ENCODE data around the gene EGR4.
"Not testable (repeated sequence)": the region's sequence is repeated elsewhere in the genome, so short reads cannot be mapped to it uniquely, and the experiment has no call there.

EGR4 gene

GRCh38 chr2:73262691-73263429 lies 30.5 kb downstream of the EGR4 start:
- DNase-seq = not testable (repeated sequence)

GRCh38 chr2:73262108-73262651 lies 31.2 kb downstream of the EGR4 start:
- no peak for DNase-seq

DNA sequence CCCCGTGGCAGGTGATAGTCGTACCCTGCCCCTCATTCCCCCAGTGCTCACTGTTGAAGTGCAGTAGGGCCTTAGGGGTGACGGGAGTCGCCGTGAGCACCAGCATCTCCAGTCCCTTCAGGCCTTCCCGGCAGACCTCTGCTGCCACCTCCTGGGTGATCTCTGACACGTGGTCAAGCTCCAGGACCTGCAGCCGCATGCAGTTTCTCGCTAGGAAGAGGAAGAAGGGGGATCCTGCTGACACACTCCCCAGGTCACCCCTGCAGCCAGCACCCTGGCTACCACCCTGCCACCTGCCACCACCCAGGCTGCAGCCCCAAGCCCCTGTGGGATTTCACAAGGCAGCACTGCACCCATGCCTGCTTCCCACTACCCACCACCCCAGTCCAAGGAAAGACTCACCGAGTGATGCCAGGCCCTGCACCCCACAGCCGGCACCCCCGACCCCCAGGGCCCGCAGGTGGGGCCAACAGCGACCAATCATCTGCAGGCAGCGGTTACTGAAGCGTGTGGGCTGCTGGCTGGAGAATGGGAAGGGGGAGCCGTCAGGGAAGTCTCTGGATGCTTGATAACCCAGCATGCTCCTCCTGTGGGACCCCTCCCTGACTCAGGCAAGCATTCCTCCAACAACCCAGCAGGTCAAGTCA lies 32.9 kb downstream of the EGR4 start:
- peak in 1 of 2 donors; percentile 15 for DNase-seq

- DNase-seq = no peak
Observed at GRCh38 chr2:73259704-73260337, 33.5 kb downstream of the EGR4 start.

- DNase-seq = no peak
Observed at GRCh38 chr2:73259276-73259675, 34.1 kb downstream of the EGR4 start.

DNA sequence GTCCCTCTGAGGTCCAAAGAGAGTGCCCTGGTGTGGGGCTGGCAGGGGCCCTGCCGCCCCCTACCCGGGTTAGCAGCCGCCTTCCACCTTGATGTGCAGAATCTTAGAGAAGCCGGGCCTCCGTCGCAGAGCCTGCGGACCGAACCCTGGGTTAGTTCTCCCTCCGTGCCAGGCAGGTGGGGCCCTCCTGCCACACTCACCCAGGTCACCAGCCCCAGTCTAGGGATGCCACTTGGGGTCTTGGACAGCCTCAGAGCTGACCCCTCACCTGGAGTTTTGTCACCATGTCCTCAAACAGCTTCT lies 34.5 kb downstream of the EGR4 start:
- no peak for DNase-seq

GRCh38 chr2:73258186-73258912 lies 35.0 kb downstream of the EGR4 start:
- no peak for DNase-seq

- DNase-seq = peak in 1 of 2 donors; percentile 16
Observed at GRCh38 chr2:73257425-73258125, 35.8 kb downstream of the EGR4 start.

DNA sequence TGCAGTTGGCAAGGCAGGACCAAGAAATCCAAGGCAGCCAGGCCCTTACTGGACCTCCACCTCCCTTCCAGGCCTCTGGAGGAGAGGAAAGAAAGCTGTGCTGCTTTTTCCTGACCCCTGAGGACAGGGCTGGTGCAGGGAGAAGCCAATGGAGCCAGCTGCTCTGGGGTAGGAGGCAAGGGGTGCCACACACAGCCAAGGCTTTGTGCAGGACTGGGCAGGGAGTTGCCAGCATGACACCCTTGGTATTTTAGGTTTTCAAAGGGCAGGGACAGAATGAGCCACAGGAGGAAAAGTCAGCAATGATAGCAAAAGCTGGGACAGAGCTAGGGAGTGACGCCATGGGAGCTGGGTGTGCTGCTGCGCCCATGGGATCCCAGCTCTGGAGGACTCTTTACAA lies 36.3 kb downstream of the EGR4 start:
- DNase-seq = no peak

DNA sequence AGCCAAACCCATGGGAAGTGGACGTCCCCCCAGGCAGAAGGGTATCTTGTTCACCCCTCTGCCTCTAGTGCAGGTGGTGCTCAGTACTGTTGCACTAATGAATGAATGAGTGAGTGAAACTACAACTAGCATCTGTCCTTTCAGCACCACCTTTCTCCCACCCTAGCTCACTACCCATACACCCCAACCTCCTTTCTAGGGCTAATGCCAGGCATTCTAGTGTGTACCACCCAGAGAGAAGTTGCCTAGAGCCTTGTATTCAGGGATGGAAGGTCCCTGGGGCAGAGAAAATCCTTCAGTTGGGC lies 36.8 kb downstream of the EGR4 start:
- no peak for DNase-seq

DNA sequence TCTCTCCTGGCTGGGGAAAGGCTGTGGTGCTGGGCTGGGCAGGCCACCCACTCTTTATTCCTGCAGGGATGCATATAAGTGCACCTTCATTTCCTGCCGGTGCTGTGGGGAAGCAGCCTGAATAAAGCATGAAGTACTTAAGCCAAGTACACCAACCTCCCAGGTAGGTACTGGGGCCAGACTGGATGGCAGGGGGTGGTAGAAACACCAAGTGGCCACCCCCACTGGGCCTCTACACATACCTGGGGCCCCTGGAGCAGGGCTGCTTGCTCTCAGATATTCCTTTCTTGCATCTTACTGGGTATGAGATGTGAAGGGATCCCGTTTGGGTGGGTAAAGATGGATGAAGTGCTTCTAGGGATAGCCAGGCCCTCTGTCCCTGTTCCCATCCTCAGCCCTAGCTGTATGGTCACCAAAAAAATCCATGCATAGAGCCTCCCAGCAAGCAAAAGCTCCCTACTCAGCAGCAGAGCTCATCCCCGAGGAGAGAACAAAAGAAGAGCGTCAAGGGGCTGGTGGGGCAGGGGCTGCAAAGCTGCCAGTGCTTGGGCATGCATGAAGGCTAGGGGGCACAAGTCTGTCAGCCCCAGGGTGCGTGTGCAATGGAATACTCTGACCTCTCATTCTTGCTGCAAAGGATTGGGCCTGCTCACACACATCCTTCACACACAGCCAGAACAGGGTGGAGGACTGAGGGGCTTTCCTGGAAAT lies 37.3 kb downstream of the EGR4 start:
- no peak for DNase-seq

DNA sequence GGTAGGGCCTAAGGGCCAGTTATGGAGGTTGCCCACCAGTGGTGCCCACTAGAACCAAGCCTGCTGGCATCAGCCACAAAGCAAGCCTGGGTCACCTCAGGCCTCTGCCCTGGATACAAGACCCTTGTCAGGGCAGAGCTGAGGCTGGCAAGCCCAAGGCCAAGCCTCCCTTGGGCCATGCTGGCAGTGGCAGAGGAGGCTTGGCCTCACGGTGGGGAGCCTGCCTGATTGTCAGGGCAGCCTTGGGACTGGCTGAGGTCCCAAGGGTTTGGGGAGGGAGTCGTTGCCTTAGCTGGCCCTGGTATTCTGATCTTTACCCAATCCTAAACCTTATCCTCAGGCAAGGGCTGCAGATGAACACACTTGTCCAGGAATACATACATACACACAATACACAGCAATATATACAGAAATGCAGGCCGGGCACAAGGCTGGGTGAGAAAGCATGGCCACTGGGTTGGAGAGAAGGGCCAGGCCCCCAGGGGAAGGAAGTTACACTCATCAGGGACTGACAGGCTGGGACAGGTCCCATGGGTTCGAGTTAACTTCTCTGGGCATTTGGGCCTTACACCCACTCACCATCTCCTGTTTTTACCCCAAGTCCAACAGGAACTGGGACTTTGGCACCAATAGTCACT lies 38.2 kb downstream of the EGR4 start:
- DNase-seq = no peak

- no peak for DNase-seq
Observed at GRCh38 chr2:73254343-73255006, 38.9 kb downstream of the EGR4 start.

GRCh38 chr2:73253901-73254300 lies 39.4 kb downstream of the EGR4 start:
- peak in 1 of 2 donors; percentile 21 for DNase-seq

DNA sequence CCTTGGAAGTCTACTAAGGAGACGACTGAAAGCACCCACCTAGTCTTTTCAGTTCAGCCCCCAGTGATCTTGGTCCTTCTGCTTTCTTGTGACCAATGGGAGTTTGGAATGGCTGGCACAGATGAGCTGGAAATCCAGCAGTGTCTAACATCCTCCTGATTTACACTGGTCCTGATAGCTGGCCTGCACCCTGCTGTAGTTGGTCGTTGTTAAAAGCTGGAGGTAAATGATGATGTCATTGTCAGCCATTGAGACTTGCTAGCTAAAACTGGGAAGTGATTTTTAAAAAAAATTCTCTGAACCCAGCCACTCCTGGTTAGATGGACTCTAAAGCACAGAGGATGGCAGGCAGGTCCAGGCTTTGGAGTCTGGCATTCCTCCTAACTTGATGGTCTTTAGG lies 39.9 kb downstream of the EGR4 start:
- no peak for DNase-seq

DNA sequence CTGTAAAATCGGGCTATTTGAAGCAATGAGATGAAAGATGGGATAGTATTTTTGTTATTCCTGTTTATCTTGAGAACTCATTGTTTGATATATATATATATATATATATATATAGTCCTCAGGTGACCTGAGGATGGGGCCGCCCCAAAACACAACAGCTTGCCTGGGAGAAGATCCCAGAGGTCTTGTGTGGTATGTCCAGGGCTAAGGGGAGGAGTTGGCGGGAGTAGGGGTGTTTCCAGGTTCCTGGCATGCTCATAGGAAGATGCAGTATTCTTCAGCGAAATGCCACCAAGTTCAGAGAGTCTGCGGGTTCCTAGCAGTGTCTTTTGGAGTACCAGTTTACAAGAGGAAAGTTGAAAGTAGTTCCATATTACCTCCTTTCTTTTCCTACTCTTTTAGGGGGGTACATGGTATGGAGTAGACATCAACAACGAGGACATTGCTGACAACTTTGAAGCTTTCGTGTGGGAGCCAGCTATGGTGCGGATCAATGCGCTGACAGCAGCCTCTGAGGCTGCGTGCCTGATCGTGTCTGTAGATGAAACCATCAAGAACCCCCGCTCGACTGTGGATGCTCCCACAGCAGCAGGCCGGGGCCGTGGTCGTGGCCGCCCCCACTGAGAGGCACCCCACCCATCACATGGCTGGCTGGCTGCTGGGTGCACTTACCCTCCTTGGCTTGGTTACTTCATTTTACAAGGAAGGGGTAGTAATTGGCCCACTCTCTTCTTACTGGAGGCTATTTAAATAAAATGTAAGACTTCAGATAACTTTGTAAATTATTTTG lies 40.9 kb downstream of the EGR4 start:
- DNase-seq = no peak

GRCh38 chr2:73250872-73251846 lies 42.2 kb downstream of the EGR4 start:
- DNase-seq = no peak

DNA sequence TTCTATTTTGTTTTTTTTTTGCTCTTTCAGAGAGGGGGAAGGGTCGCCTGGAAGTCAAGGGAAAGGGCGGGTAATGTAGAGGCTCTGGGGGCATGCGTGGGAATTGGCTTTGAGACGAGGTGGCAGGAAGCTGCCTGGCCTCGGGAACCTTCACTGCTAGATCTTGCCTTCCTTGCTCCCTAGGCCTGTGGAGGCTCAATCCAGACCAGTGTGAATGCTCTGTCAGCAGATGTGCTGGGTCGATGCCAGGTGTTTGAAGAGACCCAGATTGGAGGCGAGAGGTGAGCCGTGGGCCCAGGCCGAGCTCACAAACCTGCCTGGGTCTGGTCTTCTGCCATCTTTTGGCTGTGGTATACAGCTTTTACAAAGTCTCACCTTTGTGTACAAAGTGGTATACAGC lies 43.7 kb downstream of the EGR4 start:
- no peak for DNase-seq

DNA sequence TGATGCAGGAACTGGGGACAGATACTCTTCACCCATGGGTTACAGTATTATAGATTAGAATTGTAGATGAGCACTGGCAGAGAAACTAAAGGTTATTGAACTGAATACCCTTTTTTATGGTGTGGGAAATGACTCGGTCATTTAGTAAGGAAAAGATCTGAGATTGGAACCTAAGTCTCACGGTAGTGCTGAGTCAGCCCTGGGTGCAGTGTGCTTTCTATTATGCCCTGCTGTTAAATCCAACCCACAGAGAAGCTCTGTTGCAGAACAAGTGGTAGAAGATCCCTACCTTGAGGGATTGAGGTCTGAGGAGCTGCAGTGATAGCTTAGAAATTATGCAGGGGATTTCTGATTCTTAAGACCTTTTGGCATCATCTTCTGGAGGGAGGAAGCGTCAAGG lies 46.5 kb downstream of the EGR4 start:
- DNase-seq = no peak
